Activated naive CD8-positive, alpha-beta T cell treated with anti-CD3 and anti-CD28 coated beads for 36 hours (primary cell): ENCODE measurements around the gene MACF1. TPM values are rescaled to one million over a fixed set of nuclear protein-coding genes. Genes with fewer than 3 reads are reported as not detected.
A peak's percentile ranks its signal among the peaks of the same experiment; 100 is the strongest.

Source experiments
- DNase-seq: peaks from one replicate; pipeline ENCODE4 v3.0.0; 2021
- H3K27ac Mint-ChIP-seq: one replicate; pipeline ENCODE4 v1.8.0; 2022; ENCODE audit warnings: mild to moderate bottlenecking, moderate library complexity, mixed read lengths
- H3K27me3 Mint-ChIP-seq: one replicate; pipeline ENCODE4 v1.8.0; 2022; ENCODE audit warnings: mild to moderate bottlenecking, mixed read lengths
- H3K36me3 Mint-ChIP-seq: one replicate; pipeline ENCODE4 v1.8.0; 2021; ENCODE audit warnings: mild to moderate bottlenecking, mixed read lengths
- H3K4me1 Mint-ChIP-seq: one replicate; pipeline ENCODE4 v1.8.0; 2021; ENCODE audit warnings: mixed read lengths
- H3K4me3 Mint-ChIP-seq: one replicate; pipeline ENCODE4 v1.8.0; 2022; ENCODE audit warnings: mild to moderate bottlenecking, moderate library complexity, mixed read lengths
- H3K9me3 Mint-ChIP-seq: one replicate; pipeline ENCODE4 v1.8.0; 2022; ENCODE audit warnings: mixed read lengths
- total RNA-seq, 2 experiments: library from RNA; stranded (reverse); gene quantifications; one replicate each; pipeline ENCODE4 v1.2.3, GENCODE V29; 2021

MACF1 gene
- total RNA-seq, 2 experiments from 2014 or later: 114 to 130 TPM

GRCh38 chr1:39261712-39262221 lies 57.3 kb downstream of the MACF1 start:
- no peak overlapping the region for H3K4me3 Mint-ChIP-seq
- peak overlapping the region; percentile 44 for H3K27ac Mint-ChIP-seq
- H3K9me3 Mint-ChIP-seq: no peaks in the 10 kb centered on the region
- H3K4me1 Mint-ChIP-seq: peaks cover 43% of the 10 kb centered on the region
- DNase-seq: no peak
- peaks cover 16% of the 10 kb centered on the region for H3K36me3 Mint-ChIP-seq
- no peaks in the 10 kb centered on the region for H3K27me3 Mint-ChIP-seq

- Mint-ChIP-seq H3K27me3 (no peaks in the 10 kb centered on the region), H3K4me1 (peaks cover 44% of the 10 kb centered on the region), H3K4me3 (no peak overlapping the region), H3K9me3 (no peaks in the 10 kb centered on the region), H3K36me3 (peaks cover 13% of the 10 kb centered on the region), H3K27ac (peak overlapping the region; percentile 53)
- no peak for DNase-seq
Measured at GRCh38 chr1:39262802-39263201, 58.3 kb downstream of the MACF1 start.

GRCh38 chr1:39266269-39266668 lies 61.8 kb downstream of the MACF1 start:
- Mint-ChIP-seq H3K9me3 (no peaks in the 10 kb centered on the region), H3K4me1 (peaks cover 65% of the 10 kb centered on the region), H3K36me3 (peaks cover 27% of the 10 kb centered on the region), H3K27me3 (no peaks in the 10 kb centered on the region), H3K4me3 (no peak overlapping the region), H3K27ac (no peak overlapping the region)
- no peak for DNase-seq

GRCh38 chr1:39266792-39267191 lies 62.3 kb downstream of the MACF1 start:
- H3K4me1 Mint-ChIP-seq: peaks cover 65% of the 10 kb centered on the region
- no peak for DNase-seq
- H3K9me3 Mint-ChIP-seq: no peaks in the 10 kb centered on the region
- peaks cover 25% of the 10 kb centered on the region for H3K36me3 Mint-ChIP-seq
- H3K27ac Mint-ChIP-seq: no peak overlapping the region
- no peaks in the 10 kb centered on the region for H3K27me3 Mint-ChIP-seq
- H3K4me3 Mint-ChIP-seq: no peak overlapping the region

GRCh38 chr1:39268112-39268581 lies 63.7 kb downstream of the MACF1 start:
- Mint-ChIP-seq H3K4me3 (peak overlapping the region; percentile 59), H3K27ac (peak overlapping the region; percentile 70), H3K9me3 (no peaks in the 10 kb centered on the region), H3K27me3 (no peaks in the 10 kb centered on the region), H3K36me3 (peaks cover 21% of the 10 kb centered on the region), H3K4me1 (peaks cover 62% of the 10 kb centered on the region)
- no peak for DNase-seq

- Mint-ChIP-seq H3K27ac (peak overlapping the region; percentile 70), H3K4me1 (peaks cover 59% of the 10 kb centered on the region), H3K36me3 (peaks cover 21% of the 10 kb centered on the region), H3K9me3 (no peaks in the 10 kb centered on the region), H3K27me3 (no peaks in the 10 kb centered on the region), H3K4me3 (no peak overlapping the region)
- DNase-seq: no peak
Measured at GRCh38 chr1:39268906-39269305, 64.4 kb downstream of the MACF1 start.

GRCh38 chr1:39269349-39269748 lies 64.9 kb downstream of the MACF1 start:
- Mint-ChIP-seq H3K4me1 (peaks cover 59% of the 10 kb centered on the region), H3K27ac (peak overlapping the region; percentile 51), H3K9me3 (no peaks in the 10 kb centered on the region), H3K36me3 (peaks cover 21% of the 10 kb centered on the region), H3K27me3 (no peaks in the 10 kb centered on the region), H3K4me3 (no peak overlapping the region)
- DNase-seq: no peak

GRCh38 chr1:39269791-39270342 lies 65.4 kb downstream of the MACF1 start:
- peaks cover 59% of the 10 kb centered on the region for H3K4me1 Mint-ChIP-seq

GRCh38 chr1:39270368-39270767 lies 65.9 kb downstream of the MACF1 start:
- no peak for DNase-seq
- H3K9me3 Mint-ChIP-seq: no peaks in the 10 kb centered on the region
- H3K4me3 Mint-ChIP-seq: peak overlapping the region; percentile 65
- H3K4me1 Mint-ChIP-seq: peaks cover 63% of the 10 kb centered on the region
- peaks cover 21% of the 10 kb centered on the region for H3K36me3 Mint-ChIP-seq
- peak overlapping the region; percentile 51 for H3K27ac Mint-ChIP-seq
- no peaks in the 10 kb centered on the region for H3K27me3 Mint-ChIP-seq

More at GRCh38 chr1:39269791-39270342, 65.4 kb downstream of the MACF1 start:
- peak overlapping the region; percentile 65 for H3K4me3 Mint-ChIP-seq
- H3K36me3 Mint-ChIP-seq: peaks cover 21% of the 10 kb centered on the region
- H3K9me3 Mint-ChIP-seq: no peaks in the 10 kb centered on the region
- DNase-seq: no peak
- H3K27ac Mint-ChIP-seq: peak overlapping the region; percentile 51
- H3K27me3 Mint-ChIP-seq: no peaks in the 10 kb centered on the region

- Mint-ChIP-seq H3K4me3 (no peak overlapping the region), H3K27me3 (no peaks in the 10 kb centered on the region), H3K9me3 (no peaks in the 10 kb centered on the region), H3K27ac (peak overlapping the region; percentile 4), H3K36me3 (peaks cover 23% of the 10 kb centered on the region), H3K4me1 (peaks cover 57% of the 10 kb centered on the region)
- no peak for DNase-seq
Measured at GRCh38 chr1:39272027-39272797, 67.7 kb downstream of the MACF1 start.

GRCh38 chr1:39272798-39273469 lies 68.4 kb downstream of the MACF1 start:
- no peak for DNase-seq
- Mint-ChIP-seq H3K9me3 (no peaks in the 10 kb centered on the region), H3K36me3 (peaks cover 23% of the 10 kb centered on the region), H3K27me3 (no peaks in the 10 kb centered on the region), H3K27ac (no peak overlapping the region), H3K4me1 (peaks cover 61% of the 10 kb centered on the region), H3K4me3 (no peak overlapping the region)

GRCh38 chr1:39275836-39276507 lies 71.5 kb downstream of the MACF1 start:
- Mint-ChIP-seq H3K4me1 (peaks cover 41% of the 10 kb centered on the region), H3K27ac (no peak overlapping the region), H3K36me3 (peaks cover 3% of the 10 kb centered on the region), H3K27me3 (no peaks in the 10 kb centered on the region), H3K9me3 (no peaks in the 10 kb centered on the region), H3K4me3 (no peak overlapping the region)
- no peak for DNase-seq

GRCh38 chr1:39277879-39278278 lies 73.4 kb downstream of the MACF1 start:
- no peak overlapping the region for H3K27ac Mint-ChIP-seq
- DNase-seq: no peak
- peaks cover 6% of the 10 kb centered on the region for H3K36me3 Mint-ChIP-seq
- H3K27me3 Mint-ChIP-seq: no peaks in the 10 kb centered on the region
- H3K4me1 Mint-ChIP-seq: peaks cover 25% of the 10 kb centered on the region
- H3K4me3 Mint-ChIP-seq: no peak overlapping the region
- H3K9me3 Mint-ChIP-seq: no peaks in the 10 kb centered on the region

- Mint-ChIP-seq H3K27me3 (no peaks in the 10 kb centered on the region), H3K27ac (no peak overlapping the region), H3K9me3 (no peaks in the 10 kb centered on the region), H3K4me1 (peaks cover 11% of the 10 kb centered on the region), H3K36me3 (peaks cover 15% of the 10 kb centered on the region), H3K4me3 (no peak overlapping the region)
- DNase-seq: no peak
Measured at GRCh38 chr1:39282537-39283216, 78.2 kb downstream of the MACF1 start.
